T-helper 9 cell (primary cell): Measurements from ENCODE around the gene HS3ST1.

Experiments
- DNase-seq: peaks from one replicate; pipeline ENCODE4 v3.0.0-alpha.2; 2020
- total RNA-seq, 2 donors: gene quantifications; one replicate each; lab custom pipeline; 2026; lab: John Stamatoyannopoulos, UW

The HS3ST1 gene
- total RNA-seq: 0 reads per million in 2 donors

DNA sequence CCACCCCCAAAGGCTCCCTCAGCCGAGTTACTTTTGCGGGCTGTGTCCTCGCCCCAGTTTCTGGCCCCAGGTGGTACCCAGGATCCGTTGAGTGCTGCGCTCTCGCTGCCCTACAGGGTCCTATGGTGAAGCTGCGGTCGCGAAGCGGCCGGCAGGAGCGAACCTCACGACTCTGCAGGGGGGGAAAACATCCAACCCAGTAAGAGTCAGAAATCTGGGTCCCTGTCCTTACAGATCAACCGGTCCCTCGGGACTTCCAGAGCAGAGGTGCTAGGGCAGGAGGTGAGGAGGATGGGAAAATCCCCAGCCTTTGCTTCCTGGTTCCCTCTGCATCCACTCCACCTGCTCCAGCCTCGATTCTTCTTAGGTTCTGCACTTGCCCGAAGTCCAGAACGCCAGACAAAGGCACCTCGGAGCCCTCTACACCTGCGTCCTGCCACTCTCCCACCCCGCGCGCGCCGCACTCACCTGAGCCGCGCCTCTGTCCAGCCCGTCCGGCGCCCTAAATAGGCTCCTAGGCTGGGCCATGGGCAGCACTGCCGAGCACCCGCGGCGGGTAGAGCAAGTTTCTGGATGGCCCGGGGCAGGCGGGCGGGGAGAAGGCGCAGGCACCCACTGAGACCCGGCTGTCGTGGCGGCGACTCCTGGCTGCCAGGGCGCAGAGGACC is at the start of gene HS3ST1:
Gene HS3ST1, minus strand, starts transcription at position 664 of the 668 bp plus-strand sequence. CDS start 28,889 bp downstream, outside the sequence.
- no peak for DNase-seq

DNA sequence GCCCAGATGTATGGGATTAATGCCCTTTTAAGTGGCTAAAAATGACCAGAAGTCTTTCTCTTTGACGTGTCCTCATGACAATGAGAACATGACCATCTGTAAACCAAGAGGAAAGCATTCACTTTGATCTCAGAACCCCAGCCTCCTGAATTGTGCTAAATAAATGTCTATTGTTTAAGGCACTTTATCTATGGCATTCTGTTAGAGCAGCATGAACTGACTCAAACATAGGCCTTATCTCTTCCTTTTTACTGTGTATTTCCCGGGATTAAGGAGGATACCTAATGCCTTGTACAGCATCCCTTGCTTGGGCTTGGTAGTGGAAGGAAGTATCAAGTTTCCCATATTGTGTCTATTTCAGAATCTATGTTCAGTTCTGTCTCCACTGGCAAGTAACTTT is 47.2 kb upstream of the HS3ST1 start:
- DNase-seq: no peak

DNA sequence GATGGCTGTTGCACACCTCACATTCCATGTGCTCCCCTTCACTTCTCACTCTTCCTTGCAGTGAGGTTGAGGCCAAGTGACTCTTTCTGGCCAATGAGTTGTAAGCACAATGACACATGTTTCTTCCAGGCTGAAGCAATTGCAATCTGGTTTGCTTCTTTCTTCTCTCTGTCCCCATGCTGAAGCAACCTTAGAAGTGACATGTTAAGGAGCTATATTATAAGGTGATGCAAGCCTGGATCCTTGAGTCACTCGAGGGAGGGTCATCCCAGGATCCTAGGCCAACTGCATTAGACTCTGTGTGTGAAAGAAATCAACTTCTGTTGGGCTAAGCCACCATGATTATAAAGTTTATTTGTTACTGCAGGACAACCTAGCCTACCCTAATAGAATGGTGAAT is 45.5 kb upstream of the HS3ST1 start:
- DNase-seq: no peak

DNA sequence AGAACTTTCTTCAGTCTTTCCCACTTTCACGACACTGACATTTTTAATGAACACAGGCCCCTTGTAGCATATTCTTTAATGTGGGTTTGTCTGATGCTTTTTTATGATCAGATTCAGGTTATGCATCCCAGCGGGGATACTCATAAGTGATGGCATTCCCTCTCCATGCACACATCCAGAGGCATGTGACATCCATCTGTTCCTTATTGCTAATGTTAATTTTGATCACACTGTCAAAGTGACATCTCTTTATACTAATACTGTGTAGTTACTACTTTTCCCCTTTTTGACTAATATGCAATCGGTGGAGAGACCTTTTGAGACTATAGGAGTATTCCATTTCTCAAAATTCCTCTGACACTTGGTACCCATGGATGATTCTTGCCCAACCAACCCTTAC is 43.8 kb upstream of the HS3ST1 start:
- DNase-seq: no peak

DNA sequence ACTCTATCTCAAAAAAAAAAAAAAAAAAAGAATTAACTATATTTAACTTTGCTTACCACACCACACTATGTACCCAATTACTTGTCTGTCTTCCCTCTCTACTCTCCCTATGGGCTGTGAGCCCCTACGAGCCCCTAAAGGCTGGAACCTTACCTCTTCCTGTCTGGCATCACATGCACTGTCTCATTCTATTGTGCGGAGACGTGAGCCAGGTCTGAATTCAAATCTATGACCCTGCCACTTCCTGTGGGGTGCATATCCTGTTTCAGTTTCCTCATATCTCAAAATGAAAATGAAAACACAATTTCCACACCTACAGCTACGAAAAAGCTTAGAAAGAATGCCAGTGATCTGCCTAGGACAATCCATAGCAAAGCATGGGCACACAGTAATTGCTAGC is 42.9 kb upstream of the HS3ST1 start:
- DNase-seq: peak; percentile 26

DNA sequence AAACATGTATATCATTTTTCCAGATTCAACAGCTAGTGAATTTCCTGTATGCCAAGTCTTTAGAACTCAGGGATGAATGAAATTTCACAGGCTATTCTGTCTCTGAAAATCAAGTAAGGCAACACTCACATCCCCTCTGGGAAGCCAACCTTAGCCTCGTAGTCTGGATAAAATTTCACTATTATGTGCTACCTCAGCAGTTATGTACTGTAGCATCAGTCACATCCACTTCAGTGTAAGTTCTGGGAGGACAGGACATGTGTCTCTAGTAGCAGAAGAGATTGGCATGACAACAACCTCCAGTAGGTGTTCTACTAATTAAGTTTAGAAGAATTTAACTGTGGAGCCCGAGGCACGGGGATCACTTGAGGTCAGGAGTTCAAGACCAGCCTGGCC is 42.4 kb upstream of the HS3ST1 start:
- no peak for DNase-seq

DNA sequence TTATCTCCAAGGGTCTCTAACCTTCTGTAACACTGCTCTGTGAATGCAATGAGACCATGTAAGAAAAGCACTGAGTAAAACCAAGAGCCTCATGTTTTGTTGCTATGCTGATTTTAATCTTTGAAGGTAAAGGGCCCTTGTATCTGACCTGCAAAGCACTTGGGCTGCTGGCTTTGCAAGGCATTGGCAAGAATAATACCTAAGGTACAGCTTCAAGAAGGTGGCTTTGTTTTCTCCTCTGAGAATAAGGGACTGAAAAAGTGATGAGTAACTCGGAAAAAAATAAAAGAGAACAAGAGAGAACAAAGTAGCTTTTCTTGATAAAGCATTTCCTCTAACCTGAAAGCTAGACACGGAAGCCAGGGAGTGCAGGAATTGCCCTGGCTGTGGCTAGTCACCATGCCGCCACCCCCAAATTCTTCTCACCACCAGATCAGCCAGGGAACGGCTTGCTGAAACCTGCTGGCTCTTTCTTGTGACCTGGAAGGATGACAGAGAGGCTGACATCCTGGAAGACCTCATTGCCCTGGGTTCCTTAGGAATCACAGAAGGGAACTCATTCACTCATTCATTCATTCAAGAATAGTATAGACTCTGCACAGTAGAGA is 41.8 kb upstream of the HS3ST1 start:
- DNase-seq: no peak

DNA sequence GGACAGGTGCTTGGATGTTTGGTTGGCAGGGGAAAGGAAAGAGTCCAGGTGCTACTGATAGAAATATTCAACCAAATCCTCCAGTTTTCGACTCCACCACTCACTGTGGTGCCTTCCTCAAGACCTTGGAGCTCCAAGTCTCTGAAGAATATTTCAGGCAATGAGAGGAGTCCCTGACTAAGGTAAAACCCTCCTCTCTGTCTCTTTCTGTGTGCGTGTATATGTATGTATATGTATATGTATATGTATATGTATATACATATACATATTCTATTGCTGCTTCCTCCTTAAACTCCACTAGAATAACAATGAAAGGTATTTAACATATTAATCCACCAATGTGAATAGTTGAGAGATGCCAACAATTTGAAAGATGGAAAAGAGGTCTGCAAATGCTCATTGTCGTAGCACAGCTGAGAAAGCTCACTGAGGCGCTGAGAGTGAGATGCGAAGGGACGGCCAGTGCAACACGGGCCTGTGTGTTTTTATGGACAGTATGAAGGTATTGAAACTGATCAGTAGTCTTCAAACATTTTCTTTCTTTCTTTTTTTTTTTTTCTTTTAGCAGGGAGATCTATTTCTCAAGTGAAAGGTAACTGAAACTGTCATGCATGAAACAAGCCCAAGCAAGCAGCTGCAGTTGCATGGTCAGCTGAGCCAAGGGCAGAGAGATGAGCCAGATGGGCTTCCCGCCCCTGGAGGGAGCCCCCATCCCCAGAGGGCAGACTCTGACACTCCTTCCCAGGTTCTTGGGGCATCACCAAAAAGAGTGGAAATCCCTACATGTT is 41.1 kb upstream of the HS3ST1 start:
- DNase-seq: no peak

DNA sequence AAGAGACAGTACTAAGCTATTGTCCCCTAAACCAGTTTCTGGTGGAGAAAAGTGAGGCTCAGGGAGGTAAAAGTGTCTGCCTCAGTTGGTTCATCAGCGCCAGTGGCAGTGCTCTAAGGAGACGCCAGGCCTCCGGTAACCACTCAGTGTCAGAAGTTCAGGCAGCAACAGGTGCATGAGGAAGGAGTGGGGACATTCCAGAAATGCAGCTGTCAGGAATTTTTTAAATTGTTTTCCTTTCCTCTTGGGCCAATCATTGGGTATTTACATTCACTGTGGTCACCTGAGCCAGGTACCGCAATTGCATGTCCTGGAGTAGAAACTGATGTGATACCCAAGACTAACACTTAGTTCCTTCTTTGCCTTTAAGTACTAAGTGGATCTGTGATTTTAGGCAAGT is 40.2 kb upstream of the HS3ST1 start:
- no peak for DNase-seq

DNA sequence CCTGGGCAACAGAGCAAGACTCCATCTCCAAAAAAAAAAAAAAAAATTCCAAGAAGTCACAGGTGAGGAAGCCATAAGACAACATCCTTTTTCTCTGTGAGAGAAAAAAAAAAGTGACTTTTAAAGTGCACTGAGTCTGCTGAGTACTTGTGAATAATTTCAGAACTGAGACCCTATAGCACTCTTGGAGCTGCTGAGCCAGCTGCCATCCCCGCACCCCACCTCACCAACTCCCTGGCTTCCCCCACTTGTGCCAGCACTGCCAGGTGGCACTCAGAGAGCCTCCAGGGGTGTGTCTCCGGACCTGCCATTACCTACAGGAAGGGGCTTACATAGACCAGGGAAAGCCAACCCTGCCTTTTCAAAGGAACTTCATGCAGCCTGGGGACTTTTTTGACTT is 39.2 kb upstream of the HS3ST1 start:
- no peak for DNase-seq

DNA sequence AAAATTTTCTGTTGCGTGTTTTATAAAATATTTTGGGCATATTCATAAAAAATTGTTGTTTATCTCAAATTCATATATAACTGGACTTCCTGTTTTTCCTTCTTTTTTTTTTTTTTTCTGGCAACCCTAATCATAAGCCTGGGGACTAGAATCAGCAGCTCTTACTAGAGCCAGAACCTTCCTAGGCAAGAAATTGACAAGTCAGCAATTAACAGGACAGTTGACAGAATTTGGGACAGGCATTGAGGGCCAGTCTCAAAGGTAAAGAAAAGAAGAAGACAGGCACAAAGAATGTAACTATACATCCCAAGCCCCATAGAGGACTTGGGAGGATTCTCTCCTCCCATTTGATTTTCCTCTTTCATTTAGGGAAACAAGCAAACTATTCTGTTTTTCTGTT is 35.0 kb upstream of the HS3ST1 start:
- no peak for DNase-seq

DNA sequence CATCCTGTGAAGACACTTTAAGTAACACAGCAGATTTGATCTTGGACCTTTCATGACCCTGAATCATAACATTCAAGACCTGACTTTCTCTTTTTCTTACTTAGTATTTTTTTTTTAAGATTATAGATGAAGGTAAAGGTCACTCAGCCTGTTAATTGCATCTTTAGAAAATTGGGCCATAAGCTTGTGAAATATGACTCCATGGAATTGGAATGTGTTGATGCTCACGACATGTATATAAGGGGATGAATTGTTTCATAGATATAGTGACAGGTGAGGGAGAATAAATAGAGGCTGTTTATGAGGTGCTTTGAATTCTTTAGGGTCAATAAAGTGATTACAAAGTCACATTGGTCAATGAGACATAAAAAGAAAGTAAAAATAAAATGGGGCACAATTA is 27.7 kb upstream of the HS3ST1 start:
- DNase-seq: no peak

DNA sequence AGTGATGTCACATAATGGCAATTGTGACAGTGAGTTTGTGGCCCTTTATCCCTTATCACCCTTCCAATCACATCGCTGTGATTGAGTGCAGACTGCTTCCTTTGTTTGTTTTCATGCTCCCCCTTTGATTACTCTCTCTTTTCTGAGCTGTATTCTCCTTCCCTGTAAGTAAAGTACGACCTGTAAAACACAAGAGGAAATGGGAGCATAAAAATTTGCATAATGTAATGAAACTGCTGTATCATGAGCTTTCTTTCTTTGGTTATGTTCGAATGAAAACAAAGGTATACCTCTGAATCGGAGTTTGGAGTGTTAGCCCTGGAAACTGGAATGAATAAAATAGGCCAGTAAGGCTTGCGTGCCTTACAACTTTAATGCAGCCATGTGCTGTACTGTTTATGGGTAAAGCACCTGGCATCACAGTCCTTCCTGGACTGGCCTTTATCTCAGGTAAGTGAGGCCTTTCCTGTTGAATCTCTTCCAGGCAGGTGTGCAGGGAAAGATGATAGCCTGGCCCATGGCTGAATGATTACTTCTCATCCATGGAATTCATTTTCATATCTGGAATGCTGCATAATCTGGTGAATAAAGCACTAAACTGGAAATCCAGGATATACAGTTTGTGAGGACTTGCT is 26.6 kb upstream of the HS3ST1 start:
- DNase-seq: no peak

DNA sequence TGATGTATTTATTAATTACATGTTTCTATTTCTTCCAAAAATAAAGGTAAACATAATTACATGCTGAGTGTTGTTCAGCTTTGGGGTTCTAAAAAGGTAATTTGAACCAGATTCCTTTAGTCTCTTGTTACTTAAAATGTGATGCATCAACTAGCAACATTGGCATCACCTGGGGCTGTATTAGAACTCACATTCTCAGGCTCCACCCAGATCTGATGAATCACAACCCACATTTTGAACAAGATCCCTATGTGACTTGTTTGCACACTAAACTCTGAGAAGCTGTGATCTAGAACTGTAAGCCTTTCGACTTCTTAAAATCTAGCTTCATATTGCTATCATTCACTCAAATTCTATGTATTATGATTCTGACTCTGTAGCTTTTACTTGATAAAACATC is 23.0 kb upstream of the HS3ST1 start:
- no peak for DNase-seq

DNA sequence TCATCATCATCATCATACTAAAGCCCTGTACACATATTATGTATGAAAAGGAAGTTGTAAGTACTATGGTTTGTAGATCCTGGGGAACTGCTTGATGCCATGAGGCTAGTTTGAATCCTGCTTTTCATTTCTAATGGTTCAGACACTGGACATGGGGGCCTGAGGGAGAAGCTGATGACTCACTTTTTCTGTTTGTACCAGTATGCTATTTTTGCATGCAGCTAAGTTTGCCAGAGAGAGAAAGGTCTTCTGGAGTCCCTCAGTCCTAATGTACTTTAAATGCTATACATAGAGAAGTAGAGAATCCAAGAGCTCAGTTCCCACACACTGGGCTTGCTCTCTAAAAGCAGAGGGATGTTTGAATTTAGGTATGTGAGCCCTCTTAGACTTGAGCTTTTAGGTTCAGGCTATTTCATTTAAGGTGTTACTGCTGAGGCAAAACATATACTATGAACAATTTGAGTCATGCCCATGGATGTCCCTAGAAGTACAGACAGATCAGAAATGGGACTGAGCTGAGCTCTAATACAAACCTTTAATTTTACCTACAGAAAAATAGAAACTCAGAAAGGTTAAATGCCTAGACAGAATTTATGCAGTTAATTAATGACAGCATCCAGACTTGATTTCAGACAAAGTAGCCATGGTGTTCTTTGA is 17.6 kb upstream of the HS3ST1 start:
- no peak for DNase-seq

DNA sequence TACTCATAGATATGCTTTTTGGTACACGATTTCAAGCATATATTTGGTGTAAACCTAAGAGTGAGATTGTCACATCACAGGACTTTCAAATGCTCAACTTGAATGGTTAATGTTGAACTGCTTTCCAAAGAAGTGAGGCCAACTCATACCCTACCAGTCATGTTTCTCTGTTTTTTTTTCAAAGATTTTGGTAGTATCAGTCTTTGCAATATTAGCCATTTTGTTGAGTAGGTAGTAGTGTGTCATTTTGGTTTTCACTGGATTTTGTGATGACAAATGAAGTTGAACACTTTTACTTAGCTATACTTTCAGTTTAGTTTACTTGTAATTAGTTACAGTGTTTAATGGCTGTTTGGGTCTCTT is 12.5 kb upstream of the HS3ST1 start:
- DNase-seq: no peak

DNA sequence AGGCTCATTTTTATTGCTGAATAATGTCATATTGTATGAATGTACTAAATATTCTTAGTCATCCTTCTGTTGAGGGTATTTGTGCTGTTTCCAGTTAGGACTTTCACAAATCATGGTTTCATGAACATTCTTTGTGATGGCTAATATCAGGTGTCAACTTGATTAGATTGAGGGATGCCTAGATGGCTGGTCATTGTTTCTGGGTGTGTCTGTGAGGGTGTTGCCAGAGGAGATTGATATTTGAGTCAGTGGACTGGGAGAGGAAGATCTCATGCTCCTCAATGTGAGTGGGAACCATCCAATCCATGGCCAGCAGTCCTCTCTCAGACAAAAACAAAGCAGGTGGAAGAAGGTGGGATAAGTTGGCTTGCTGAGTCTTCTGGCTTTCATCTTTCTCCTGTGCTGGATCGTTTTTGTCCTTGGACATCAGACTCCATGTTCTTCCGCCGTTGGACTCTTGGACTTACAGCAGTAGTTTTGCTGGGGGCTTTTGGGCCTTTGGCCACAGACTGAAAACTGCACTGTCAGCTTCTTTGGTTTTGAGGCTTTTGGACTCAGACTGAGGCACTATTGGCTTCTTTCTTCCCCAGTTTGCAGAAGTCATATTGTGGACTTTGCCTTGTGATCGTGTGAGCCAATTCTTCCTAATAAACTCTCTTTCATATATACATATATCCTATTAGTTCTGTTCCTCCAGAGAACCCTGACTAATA is 11.9 kb upstream of the HS3ST1 start:
- no peak for DNase-seq

DNA sequence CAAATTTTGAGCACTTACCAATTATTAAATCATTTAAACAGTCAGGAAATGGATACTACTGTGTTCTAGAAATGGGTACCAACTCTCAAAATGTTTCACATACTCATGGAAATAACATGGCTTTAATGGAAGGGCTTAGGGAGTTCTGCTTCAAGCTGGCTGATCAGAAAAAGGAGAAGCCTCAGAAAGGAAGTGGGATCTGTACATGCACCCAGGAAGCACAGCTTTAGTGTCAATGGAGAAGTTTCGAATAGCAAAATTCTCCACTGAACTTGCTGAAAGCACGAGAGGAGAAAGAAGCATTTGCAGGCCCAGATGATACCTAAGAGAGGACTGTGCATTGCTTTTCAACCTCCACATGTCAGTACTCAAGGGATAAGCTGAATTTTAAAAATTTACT is 11.1 kb upstream of the HS3ST1 start:
- no peak for DNase-seq

DNA sequence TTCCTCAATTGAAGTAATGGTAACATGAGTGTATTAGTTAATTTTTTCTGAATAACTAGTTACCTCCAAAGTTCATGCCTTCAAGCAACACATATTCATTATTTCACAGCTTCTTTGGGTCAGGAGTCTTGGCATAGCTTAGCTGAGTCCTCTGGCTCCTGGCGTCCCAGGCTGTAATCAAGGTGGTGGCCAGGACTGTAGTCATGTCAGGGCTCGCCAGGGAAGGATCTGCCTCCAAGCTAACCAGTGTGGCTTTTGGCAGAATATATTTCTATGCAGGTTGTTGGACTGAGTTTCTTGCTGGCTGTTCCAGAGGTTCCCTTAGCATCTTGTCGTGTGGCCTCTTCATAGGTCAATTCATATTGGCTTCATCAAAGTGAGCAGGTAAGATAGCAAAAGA is 10.0 kb upstream of the HS3ST1 start:
- DNase-seq: no peak

DNA sequence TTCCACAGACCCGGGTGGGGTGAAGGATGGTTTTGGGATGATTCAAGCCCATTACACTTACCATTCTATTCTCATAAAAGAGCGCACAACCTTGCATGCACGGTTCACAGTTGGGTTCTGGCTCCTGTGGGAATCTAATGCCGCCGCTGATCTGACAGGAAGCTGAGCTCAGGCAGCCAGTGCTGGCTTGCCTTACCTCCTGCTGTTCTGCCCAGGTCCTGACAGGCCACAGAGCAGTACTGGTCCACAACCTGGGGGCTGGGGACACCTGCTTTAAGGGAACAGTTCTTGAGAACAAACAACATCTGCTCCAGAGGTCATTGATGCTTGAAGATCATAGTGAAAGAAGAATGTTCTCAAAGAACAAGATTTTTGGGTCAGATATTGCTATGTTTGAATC is 8.0 kb upstream of the HS3ST1 start:
- DNase-seq: no peak

DNA sequence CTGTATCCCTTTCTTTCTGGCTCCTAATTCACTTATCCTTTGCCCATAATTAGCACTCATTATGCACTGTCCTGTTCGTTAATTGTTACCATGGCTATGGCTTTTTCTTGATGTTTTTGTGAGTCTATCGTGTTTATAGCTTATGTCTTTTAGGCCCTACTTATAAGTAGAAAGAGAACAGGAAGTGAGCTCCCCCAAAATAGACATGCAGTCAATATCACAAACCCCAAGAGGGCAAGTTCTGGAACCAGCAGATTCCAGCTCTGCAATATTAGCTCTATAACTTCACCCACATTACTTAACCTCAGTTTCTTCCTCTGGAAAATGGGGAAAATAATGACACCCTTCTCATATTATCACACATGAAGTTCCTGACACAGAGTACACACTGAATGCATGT is 7.4 kb upstream of the HS3ST1 start:
- no peak for DNase-seq

DNA sequence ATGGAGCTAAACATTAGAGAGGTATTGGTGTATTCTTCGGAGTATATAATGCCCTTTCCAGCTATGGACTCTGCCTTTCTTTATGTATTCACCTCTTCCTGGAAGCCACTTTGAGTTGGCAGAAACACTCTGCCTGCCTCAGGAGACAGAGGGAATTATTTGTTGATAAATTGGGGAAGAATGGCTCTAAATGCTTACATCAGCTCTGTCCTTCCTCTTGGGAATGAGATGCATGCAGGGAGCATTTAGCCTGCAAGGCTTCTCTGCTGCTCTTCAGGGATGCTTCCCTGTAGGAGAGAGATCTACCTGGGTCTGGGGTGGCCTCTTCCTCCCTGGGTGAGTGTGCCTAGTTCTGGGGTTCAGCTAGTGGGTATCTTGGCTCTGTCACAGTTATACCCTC is 6.9 kb upstream of the HS3ST1 start:
- DNase-seq: no peak

DNA sequence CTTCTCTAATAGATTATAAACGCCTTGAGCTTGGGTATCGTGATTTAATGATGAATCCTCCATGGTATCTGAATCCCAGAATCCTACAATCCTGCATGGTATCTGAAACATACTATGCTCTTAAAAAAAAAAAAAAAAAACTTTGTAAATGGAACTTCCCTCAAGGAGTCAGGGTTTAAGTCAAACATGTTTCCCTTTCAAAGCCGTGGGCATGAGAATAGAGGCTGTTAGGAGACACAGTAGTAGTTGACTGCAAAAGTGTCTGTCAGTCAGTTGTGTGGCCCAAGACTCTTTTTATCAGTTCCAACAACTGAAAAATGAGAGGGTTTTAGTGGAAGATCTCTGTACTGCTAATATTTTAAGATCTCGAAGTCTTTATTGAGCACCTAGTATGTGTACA is 2.4 kb upstream of the HS3ST1 start:
- no peak for DNase-seq
